Skeletal muscle satellite cell (primary cell): ENCODE data around the gene ROM1.
"Not testable (repeated sequence)": the region's sequence is repeated elsewhere in the genome, so short reads cannot be mapped to it uniquely, and the experiment has no call there.

ENCODE experiments used
- H3K27me3 ChIP-seq: 2 replicates; pipeline ENCODE4 v1.7.0; 2013; ENCODE audit warnings: low read length; ENCODE audit not compliant: control insufficient read depth, insufficient read depth
- H3K36me3 ChIP-seq: 2 replicates; pipeline ENCODE4 v1.7.0; 2013; ENCODE audit warnings: mild to moderate bottlenecking, control low read depth, low read length; ENCODE audit not compliant: insufficient read depth
- H3K4me1 ChIP-seq: 2 replicates; pipeline ENCODE4 v1.7.0; 2013; ENCODE audit warnings: low read length; ENCODE audit not compliant: control insufficient read depth, insufficient read depth
- H3K4me2 ChIP-seq: 2 replicates; pipeline ENCODE4 v1.7.0; 2013; ENCODE audit warnings: mild to moderate bottlenecking, low read length
- H3K4me3 ChIP-seq: 2 replicates; pipeline ENCODE4 v1.7.0; 2013; ENCODE audit warnings: low read length
- H3K9ac ChIP-seq: 2 replicates; pipeline ENCODE4 v1.7.0; 2013; ENCODE audit warnings: mild to moderate bottlenecking, low read depth, low read length, moderate library complexity
- H3K9me3 ChIP-seq: replicated peaks from 2 replicates; pipeline ENCODE4 v1.7.0; 2013; ENCODE audit warnings: mild to moderate bottlenecking, control low read depth, low read length

The ROM1 gene

DNA sequence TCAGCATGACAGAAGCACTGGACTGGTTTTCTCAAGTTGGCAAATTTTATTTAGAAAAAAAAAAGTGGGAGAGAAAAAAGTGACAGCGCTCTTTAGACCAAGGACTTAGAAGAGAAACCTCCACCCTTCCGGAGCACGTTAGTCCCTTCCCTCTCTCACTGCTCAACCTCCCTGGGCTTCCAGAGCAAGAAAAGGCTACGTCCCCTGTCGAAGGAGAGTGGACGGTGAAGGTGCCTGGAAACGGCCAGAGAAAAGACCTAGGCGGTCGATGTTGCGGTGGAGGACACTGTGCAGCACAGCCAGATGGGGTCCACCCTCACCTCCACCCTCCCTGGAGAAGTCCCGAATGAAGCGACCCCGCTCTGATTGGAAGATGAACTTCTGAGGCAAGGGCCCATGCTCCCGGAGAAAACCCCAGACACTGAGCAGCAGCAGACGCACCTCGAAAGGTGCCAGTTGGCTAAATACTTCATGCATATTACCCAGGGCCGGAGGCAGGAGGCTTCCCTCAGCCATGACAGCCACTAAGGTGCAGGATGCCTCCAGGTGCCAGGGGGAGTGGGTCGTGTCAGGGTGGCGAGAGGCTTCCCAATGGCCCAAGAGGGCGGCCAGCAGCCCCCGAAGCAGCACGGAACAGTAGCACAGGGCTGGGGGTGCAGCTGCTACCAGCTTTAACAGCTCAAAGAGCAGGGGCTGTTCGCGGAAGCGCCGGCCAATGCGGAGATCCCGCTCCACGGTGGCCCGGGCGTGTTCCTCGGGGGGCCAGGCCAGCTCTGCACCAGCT lies 34.0 kb downstream of the ROM1 start:
- peak overlapping the region; percentile 36 for H3K4me3 ChIP-seq
- H3K4me2 ChIP-seq: peak overlapping the region; percentile 68
- H3K36me3 ChIP-seq: peaks cover 34% of the 10 kb centered on the region
- no peaks in the 10 kb centered on the region for H3K9me3 ChIP-seq
- peak overlapping the region; percentile 27 for H3K9ac ChIP-seq
- H3K4me1 ChIP-seq: peaks cover 32% of the 10 kb centered on the region
- no peaks in the 10 kb centered on the region for H3K27me3 ChIP-seq

DNA sequence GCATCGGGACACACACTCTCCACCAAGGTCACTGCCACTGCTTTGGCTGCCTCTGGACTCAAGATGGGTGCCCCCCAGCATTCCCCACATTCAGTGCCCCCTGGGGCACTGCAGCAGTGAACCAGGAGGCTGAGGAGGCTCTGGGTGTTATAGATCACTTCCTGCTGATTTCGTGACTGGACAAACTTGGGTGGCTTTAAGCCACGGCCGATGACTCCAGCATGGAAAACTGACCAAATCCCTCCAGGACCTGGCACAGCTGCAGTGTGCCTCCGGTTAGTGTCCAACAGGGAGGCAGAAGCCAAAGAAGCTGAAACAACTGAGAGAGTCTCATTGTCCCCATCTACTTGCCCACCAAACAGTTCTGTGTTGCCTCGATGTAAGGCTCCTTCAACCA lies 34.5 kb downstream of the ROM1 start:
- H3K9ac ChIP-seq: no peak overlapping the region

GRCh38 chr11:62648185-62648966 lies 35.3 kb downstream of the ROM1 start:
- Histone ChIP-seq H3K4me1 (peaks cover 36% of the 10 kb centered on the region), H3K27me3 (no peaks in the 10 kb centered on the region), H3K36me3 (peaks cover 28% of the 10 kb centered on the region), H3K4me3 (no peak overlapping the region), H3K4me2 (no peak overlapping the region), H3K9ac (no peak overlapping the region), H3K9me3 (no peaks in the 10 kb centered on the region)

More for the DNA sequence above, 34.5 kb downstream of the ROM1 start:
- peak overlapping the region; percentile 68 for H3K4me2 ChIP-seq
- no peaks in the 10 kb centered on the region for H3K9me3 ChIP-seq
- H3K36me3 ChIP-seq: peaks cover 33% of the 10 kb centered on the region
- no peaks in the 10 kb centered on the region for H3K27me3 ChIP-seq
- no peak overlapping the region for H3K4me3 ChIP-seq
- H3K4me1 ChIP-seq: peaks cover 36% of the 10 kb centered on the region

GRCh38 chr11:62648967-62649364 lies 35.9 kb downstream of the ROM1 start:
- Histone ChIP-seq H3K27me3 (no peaks in the 10 kb centered on the region), H3K4me2 (no peak overlapping the region), H3K4me3 (no peak overlapping the region), H3K9me3 (no peaks in the 10 kb centered on the region), H3K9ac (no peak overlapping the region), H3K4me1 (peaks cover 38% of the 10 kb centered on the region), H3K36me3 (peaks cover 25% of the 10 kb centered on the region)

DNA sequence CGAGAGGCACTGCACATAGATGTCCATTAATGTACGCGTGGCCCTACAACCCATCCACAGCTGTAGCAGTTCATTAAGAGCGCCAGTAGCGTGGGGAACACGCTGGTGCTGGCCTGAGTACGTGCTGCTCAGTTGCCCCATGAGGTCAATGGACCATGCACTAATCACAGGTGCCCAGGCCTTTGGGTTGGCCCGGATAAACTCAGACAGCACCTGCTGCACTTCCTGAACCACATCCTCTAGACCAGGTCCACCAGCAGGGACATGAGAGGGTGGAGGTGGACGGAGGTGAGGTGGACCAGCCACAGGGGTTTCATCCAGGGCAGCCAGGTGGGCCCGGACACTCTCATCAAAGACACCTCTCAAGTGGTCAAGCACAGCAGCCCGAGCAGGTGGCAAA lies 36.4 kb downstream of the ROM1 start:
- Histone ChIP-seq H3K4me1 (peaks cover 38% of the 10 kb centered on the region), H3K4me2 (no peak overlapping the region), H3K27me3 (no peaks in the 10 kb centered on the region), H3K9me3 (no peaks in the 10 kb centered on the region), H3K9ac (no peak overlapping the region), H3K4me3 (no peak overlapping the region), H3K36me3 (peaks cover 20% of the 10 kb centered on the region)

- H3K9ac ChIP-seq, H3K9me3 ChIP-seq, H3K4me2 ChIP-seq, H3K27me3 ChIP-seq, H3K4me3 ChIP-seq: not testable (repeated sequence)
- peaks cover 31% of the 10 kb centered on the region for H3K4me1 ChIP-seq
- H3K36me3 ChIP-seq: peaks cover 18% of the 10 kb centered on the region
These were observed 37.2 kb downstream of the ROM1 start for GRCh38 chr11:62650283-62650682.

GRCh38 chr11:62652161-62653006 lies 39.3 kb downstream of the ROM1 start:
- Histone ChIP-seq H3K9ac (peak overlapping the region; percentile 96), H3K4me1 (peaks cover 24% of the 10 kb centered on the region), H3K4me2 (peak overlapping the region; percentile 93), H3K9me3 (no peaks in the 10 kb centered on the region), H3K36me3 (peaks cover 18% of the 10 kb centered on the region), H3K4me3 (peak overlapping the region; percentile 93), H3K27me3 (no peaks in the 10 kb centered on the region)

DNA sequence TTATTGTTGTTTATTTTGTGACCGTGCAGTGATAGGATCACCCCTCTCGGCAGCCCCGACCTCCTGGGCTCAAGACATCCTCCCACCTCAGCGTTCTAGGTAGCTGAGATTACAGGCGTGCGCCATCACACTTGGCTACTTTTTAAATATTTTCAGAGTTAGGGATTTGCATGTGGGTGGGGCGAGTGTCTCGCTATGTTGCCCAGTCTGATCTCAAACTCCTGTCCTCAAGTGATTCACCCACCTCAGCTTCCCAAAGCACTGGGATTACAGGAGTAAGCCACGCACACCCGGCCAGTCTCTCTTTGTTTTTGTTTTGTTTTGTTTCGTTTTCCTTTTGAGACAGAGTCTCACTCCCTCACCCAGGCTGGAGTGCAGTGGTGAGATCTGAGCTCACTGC lies 41.2 kb downstream of the ROM1 start:
- Histone ChIP-seq H3K27me3 (no peaks in the 10 kb centered on the region), H3K36me3 (peaks cover 5% of the 10 kb centered on the region), H3K9ac (no peak overlapping the region), H3K4me3 (no peak overlapping the region), H3K4me1 (peaks cover 12% of the 10 kb centered on the region), H3K4me2 (no peak overlapping the region), H3K9me3 (no peaks in the 10 kb centered on the region)

DNA sequence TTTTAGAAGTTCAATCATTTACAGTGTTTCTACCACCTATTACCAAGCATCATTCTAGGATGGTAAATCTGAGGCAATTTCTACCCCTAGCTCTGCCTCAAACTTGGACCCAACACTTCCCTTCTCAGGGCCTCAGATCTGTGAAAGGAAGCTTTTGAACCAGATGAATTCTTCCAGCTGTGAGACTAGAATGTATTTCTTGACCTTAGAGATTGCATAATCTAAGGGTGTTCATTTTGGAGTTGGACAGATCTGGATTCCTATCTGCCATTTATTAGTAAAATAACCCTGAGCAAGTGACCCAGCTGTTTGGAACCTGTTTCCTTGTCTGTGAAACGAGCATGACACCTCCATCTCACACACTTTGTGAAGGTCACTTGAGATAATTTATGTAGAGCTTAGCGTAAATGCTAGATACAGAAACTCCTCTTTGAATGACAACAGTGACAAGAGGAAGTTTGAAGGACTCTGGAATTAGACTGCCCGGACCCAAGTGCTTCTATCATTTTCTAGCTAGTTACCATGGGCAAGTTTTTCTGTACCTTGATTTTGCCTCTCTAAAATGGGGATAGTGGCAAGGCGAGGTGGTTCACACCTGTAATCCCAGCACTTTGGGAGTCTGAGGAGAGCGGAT lies 43.9 kb downstream of the ROM1 start:
- Histone ChIP-seq H3K4me2 (no peak overlapping the region), H3K36me3 (no peaks in the 10 kb centered on the region), H3K4me3 (no peak overlapping the region), H3K9me3 (no peaks in the 10 kb centered on the region), H3K27me3 (no peaks in the 10 kb centered on the region), H3K9ac (no peak overlapping the region), H3K4me1 (peaks cover 6% of the 10 kb centered on the region)

DNA sequence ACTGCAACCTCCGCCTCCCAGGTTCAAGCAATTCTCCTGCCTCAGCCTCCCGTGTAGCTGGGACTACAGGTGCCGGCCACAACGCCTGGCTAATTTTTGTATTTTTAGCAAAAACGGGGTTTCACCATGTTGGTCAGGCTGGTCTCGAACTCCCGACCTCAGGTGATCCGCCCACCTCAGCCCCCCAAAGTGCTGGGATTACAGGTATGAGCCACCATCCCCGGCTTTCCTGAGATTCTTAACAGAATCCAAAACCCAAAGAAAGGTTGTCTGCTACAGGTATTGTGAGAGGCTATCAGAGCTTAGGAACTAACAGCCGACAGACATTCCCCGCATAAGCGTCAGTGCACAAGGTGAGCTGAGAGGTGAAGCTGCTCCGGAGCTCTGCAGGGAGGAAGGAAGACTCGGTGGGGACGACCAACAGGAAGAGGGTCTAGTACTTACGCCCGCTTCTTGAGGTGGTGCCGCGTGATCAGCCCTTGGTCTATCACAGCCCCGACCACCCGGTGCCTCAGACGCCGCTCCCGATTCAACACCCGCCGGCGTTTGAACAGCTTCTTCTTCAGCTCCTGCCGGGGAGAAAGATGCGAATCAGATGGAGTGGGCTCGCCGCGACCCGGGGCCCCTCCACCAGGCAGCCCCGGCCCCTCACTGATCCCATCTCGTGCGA lies 51.5 kb downstream of the ROM1 start:
- no peaks in the 10 kb centered on the region for H3K9me3 ChIP-seq
- H3K4me2 ChIP-seq: peak overlapping the region; percentile 88
- peak overlapping the region; percentile 95 for H3K9ac ChIP-seq
- H3K36me3 ChIP-seq: peaks cover 30% of the 10 kb centered on the region
- H3K4me1 ChIP-seq: peaks cover 16% of the 10 kb centered on the region
- H3K4me3 ChIP-seq: peak overlapping the region; percentile 81
- H3K27me3 ChIP-seq: no peaks in the 10 kb centered on the region
